T-helper 2 cell treated with Interferon-gamma antibody and Interleukin-4, amounts not matched to agents 5 μg/mL and 100 μg/mL, for 36 hours (primary cell): ENCODE results near the gene SLC37A1.
A peak's percentile ranks its signal among the peaks of the same experiment; 100 is the strongest.

Source experiments
- DNase-seq: peaks from one replicate; pipeline ENCODE4 v3.0.0; 2021; ENCODE audit warnings: low spot score
- H3K27ac Mint-ChIP-seq: one replicate; pipeline ENCODE4 v1.8.0; 2021; ENCODE audit warnings: mild to moderate bottlenecking, mixed read lengths
- H3K27me3 Mint-ChIP-seq: one replicate; pipeline ENCODE4 v1.8.0; 2021; ENCODE audit warnings: low read depth, mixed read lengths
- H3K36me3 Mint-ChIP-seq: one replicate; pipeline ENCODE4 v1.8.0; 2021; ENCODE audit warnings: low read depth, mixed read lengths
- H3K4me1 Mint-ChIP-seq: one replicate; pipeline ENCODE4 v1.8.0; 2021; ENCODE audit warnings: low read depth, mixed read lengths
- H3K4me3 Mint-ChIP-seq: one replicate; pipeline ENCODE4 v1.8.0; 2022; ENCODE audit warnings: mild to moderate bottlenecking, moderate library complexity, mixed read lengths
- H3K9me3 Mint-ChIP-seq: one replicate; pipeline ENCODE4 v1.8.0; 2021; ENCODE audit warnings: mixed read lengths

SLC37A1 gene

DNA sequence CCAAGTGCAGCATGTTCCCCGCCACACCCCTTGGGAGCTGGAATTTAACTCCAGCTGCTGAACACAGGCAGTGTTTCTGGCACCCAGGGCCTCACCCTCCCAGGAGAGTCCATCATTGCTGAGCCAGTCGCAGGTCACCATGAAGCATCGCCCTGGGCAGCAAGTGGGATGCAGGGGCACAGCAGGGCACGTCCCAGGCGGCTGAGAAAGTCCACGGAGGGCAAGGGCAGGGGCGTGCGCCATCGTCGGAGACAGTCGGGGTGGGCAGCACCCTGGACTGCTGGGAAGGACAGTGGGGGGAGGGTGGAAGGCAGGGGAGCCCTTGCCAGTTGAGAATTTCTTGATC lies 70.6 kb downstream of the SLC37A1 start:
- DNase-seq = no peak
- H3K27me3 Mint-ChIP-seq = no peaks in the 10 kb centered on the region
- no peaks in the 10 kb centered on the region for H3K36me3 Mint-ChIP-seq
- no peaks in the 10 kb centered on the region for H3K4me1 Mint-ChIP-seq
- H3K9me3 Mint-ChIP-seq = no peaks in the 10 kb centered on the region
- no peak overlapping the region for H3K4me3 Mint-ChIP-seq
- no peak overlapping the region for H3K27ac Mint-ChIP-seq

DNA sequence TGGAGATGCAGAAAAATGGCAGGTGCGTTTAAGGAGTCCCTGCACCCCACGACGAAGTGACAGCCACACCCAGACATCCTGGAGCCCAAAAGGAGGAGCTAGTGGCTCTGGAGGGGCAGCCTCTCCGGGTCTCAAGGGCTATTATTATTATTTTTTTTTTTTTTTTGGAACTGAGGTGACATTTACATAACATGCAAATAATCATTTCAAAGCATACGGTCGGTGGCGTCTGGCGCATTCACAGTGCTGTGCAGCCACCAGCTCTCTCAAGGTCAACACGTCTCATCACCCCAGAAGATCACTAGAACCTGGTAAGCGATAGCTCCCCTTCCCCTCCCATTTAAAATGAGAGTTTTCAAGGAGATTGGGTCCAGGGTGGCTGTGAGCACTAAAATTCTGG lies 72.2 kb downstream of the SLC37A1 start:
- H3K4me3 Mint-ChIP-seq = no peak overlapping the region
- peaks cover 3% of the 10 kb centered on the region for H3K4me1 Mint-ChIP-seq
- no peaks in the 10 kb centered on the region for H3K27me3 Mint-ChIP-seq
- no peak overlapping the region for H3K27ac Mint-ChIP-seq
- DNase-seq = no peak
- H3K36me3 Mint-ChIP-seq = no peaks in the 10 kb centered on the region
- no peaks in the 10 kb centered on the region for H3K9me3 Mint-ChIP-seq

DNA sequence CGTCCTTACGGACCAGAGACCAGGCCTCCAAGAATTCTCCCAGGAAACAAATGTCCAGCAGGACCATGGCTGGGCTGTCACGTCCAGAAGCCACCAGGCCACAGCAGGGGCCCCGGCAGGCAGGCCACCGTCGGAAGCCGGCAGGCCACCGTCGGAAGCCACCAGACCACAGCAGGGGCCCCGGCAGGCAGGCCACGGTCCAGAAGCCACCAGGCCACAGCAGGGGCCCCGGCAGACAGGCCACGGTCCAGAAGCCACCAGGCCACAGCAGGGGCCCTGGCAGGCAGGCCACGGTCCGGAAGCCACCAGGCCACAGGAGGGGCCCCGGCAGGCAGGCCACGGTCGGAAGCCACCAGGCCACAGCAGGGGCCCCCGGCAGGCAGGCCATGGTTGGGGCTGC lies 72.8 kb downstream of the SLC37A1 start:
- Mint-ChIP-seq H3K9me3 (no peaks in the 10 kb centered on the region), H3K27ac (no peak overlapping the region), H3K4me3 (no peak overlapping the region), H3K36me3 (no peaks in the 10 kb centered on the region), H3K27me3 (no peaks in the 10 kb centered on the region), H3K4me1 (peaks cover 6% of the 10 kb centered on the region)
- DNase-seq = no peak

- H3K4me3 Mint-ChIP-seq = no peak overlapping the region
- H3K27me3 Mint-ChIP-seq = peaks cover under 1% of the 10 kb centered on the region
- DNase-seq = no peak
- H3K27ac Mint-ChIP-seq = no peak overlapping the region
- H3K4me1 Mint-ChIP-seq = peaks cover 6% of the 10 kb centered on the region
- H3K36me3 Mint-ChIP-seq = no peaks in the 10 kb centered on the region
- H3K9me3 Mint-ChIP-seq = no peaks in the 10 kb centered on the region
These were observed 73.4 kb downstream of the SLC37A1 start for GRCh38 chr21:42587036-42587435.

GRCh38 chr21:42590431-42591131 lies 76.9 kb downstream of the SLC37A1 start:
- Mint-ChIP-seq H3K4me1 (peaks cover 6% of the 10 kb centered on the region), H3K9me3 (no peaks in the 10 kb centered on the region), H3K27ac (peak overlapping the region; percentile 20), H3K4me3 (peak overlapping the region; percentile 24), H3K27me3 (peaks cover 3% of the 10 kb centered on the region), H3K36me3 (no peaks in the 10 kb centered on the region)
- no peak for DNase-seq

- no peak overlapping the region for H3K27ac Mint-ChIP-seq
- H3K36me3 Mint-ChIP-seq = no peaks in the 10 kb centered on the region
These were observed 77.7 kb downstream of the SLC37A1 start for GRCh38 chr21:42591170-42591869.

GRCh38 chr21:42592156-42592820 lies 78.6 kb downstream of the SLC37A1 start:
- DNase-seq = no peak
- Mint-ChIP-seq H3K27me3 (peaks cover 3% of the 10 kb centered on the region), H3K27ac (no peak overlapping the region), H3K9me3 (no peaks in the 10 kb centered on the region), H3K36me3 (no peaks in the 10 kb centered on the region), H3K4me1 (peaks cover 6% of the 10 kb centered on the region), H3K4me3 (no peak overlapping the region)

More at GRCh38 chr21:42591170-42591869, 77.7 kb downstream of the SLC37A1 start:
- Mint-ChIP-seq H3K9me3 (no peaks in the 10 kb centered on the region), H3K4me1 (peaks cover 6% of the 10 kb centered on the region), H3K4me3 (peak overlapping the region; percentile 24), H3K27me3 (peaks cover 3% of the 10 kb centered on the region)
- no peak for DNase-seq

GRCh38 chr21:42593007-42593814 lies 79.6 kb downstream of the SLC37A1 start:
- Mint-ChIP-seq H3K4me3 (no peak overlapping the region), H3K27ac (no peak overlapping the region), H3K27me3 (peaks cover 3% of the 10 kb centered on the region), H3K4me1 (peaks cover 6% of the 10 kb centered on the region), H3K9me3 (no peaks in the 10 kb centered on the region), H3K36me3 (no peaks in the 10 kb centered on the region)
- DNase-seq = peak; percentile 55

DNA sequence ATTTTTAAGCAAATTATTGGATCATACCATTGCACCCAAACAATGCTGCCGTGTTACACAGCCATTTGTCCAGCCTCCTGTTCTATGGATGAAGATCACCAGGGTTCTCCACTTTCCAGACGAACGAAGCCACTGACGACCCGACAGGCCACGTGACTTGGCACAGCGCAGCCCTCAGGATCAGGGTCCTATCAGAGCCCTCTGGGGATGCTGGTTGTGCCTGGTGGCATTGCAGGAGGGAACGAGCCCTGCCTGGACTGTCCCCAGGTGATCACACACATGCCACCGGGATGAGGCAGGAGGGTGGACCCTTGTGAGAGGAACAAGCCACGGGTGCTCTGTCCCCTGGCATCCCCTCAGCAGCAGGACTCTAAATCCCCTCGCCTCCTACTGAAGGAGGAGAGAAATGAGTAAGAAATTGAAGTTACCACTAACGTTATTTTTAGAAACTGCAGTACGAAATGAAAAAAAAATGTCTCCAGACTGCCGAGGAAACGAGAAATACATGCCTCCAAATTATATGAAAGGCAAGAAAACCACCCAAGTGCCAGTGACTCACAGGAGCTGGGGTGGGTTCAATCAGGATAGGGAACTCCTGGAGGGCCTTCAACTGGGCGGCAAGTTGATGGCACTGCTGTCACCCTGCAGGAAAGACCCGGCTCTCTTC lies 81.1 kb downstream of the SLC37A1 start:
- Mint-ChIP-seq H3K27me3 (peaks cover 3% of the 10 kb centered on the region), H3K27ac (no peak overlapping the region), H3K9me3 (no peaks in the 10 kb centered on the region), H3K4me3 (no peak overlapping the region), H3K4me1 (peaks cover 6% of the 10 kb centered on the region), H3K36me3 (no peaks in the 10 kb centered on the region)
- DNase-seq = no peak

DNA sequence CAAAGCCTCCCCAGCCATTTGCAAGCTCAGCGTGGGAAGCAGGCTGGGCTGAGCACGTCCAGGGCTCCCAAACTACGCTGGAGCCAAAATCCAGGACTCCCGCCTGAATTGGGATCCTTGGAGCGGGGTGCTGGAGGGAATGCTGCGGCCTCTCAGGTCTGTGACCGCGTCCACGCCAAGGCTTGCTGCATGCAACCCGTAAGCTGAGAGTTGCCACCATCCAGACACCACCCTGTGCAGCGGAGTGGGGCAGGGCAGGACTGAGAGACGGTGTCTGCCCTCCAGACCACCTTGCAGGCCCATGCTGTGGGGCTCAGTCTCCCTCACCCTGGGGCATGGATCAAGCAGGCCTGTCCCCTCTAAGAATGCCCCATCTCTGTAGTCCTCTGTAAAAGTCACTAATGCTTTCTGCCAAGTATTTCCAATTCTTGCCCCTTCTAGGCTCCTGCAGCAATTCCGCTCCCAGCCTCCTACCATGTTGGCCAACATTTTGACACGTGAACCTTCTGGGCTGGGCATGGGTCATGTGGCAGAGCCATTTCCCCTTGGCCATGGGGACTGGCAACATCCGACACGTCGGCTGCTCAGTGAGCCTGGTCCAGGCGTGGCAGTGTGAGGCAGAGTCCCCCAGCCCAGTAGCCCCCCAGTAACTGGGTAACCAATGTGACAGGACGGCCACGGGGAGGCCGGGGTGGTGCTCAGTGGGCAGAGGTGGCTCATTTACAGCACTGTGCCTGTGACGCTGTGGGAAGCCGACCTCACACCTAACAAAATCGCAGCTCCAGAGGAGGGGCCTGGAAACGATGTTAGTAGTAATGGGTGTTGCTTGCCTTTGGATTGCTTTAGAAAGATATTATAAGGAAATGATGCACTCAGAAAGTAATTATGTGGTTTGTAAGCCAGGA lies 81.9 kb downstream of the SLC37A1 start:
- no peaks in the 10 kb centered on the region for H3K9me3 Mint-ChIP-seq
- no peak overlapping the region for H3K27ac Mint-ChIP-seq
- H3K27me3 Mint-ChIP-seq = peaks cover 3% of the 10 kb centered on the region
- no peak overlapping the region for H3K4me3 Mint-ChIP-seq
- H3K36me3 Mint-ChIP-seq = no peaks in the 10 kb centered on the region
- peaks cover 4% of the 10 kb centered on the region for H3K4me1 Mint-ChIP-seq
- DNase-seq = no peak

DNA sequence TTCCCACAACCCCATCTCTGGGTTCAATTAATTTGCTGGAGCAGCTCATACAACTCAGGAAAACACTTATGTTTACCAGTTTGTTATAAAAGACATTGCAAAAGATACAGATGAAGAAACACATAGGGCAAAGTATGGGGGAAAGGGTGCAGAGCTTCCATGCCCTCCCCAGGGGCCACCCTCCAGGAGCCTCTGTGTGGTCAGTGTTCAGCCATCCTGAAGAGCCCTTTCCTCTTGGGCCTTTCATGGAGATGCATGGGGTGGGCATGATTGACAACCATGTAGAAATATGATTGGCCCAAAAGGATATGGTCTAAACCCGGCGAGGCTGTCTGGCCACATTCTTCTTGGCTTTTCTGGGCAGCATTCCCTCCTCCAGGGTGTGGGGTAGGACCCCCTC lies 83.0 kb downstream of the SLC37A1 start:
- Mint-ChIP-seq H3K27me3 (peaks cover 4% of the 10 kb centered on the region), H3K4me1 (no peaks in the 10 kb centered on the region), H3K9me3 (no peaks in the 10 kb centered on the region), H3K36me3 (no peaks in the 10 kb centered on the region), H3K4me3 (no peak overlapping the region), H3K27ac (no peak overlapping the region)
- DNase-seq = no peak

GRCh38 chr21:42597487-42598158 lies 84.0 kb downstream of the SLC37A1 start:
- Mint-ChIP-seq H3K9me3 (no peaks in the 10 kb centered on the region), H3K4me1 (no peaks in the 10 kb centered on the region), H3K27ac (no peak overlapping the region), H3K36me3 (no peaks in the 10 kb centered on the region), H3K27me3 (peaks cover 2% of the 10 kb centered on the region), H3K4me3 (no peak overlapping the region)
- no peak for DNase-seq
